ENCODE measurements around the gene IFT25.
"Not testable (repeated sequence)": the region's sequence is repeated elsewhere in the genome, so short reads cannot be mapped to it uniquely, and the experiment has no call there.

Gene IFT25

DNA sequence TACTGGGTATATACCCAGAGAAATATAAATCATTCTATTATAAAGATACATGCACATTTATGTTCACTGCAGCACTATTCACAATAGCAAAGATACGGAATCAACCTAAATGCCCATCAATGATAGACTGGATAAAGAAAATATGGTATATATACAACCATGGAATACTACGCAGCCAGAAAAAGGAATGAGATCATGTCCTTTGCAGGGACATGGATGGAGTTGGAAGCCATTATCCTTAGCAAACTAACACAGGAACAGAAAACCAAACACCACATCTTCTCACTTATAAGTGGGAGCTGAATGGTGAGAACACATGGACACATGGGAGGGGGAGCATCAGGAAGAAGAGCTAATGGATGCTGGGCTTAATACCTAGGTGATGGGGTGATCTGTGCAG is 63.6 kb downstream of the IFT25 start:
- not testable (repeated sequence) for DNase-seq

DNA sequence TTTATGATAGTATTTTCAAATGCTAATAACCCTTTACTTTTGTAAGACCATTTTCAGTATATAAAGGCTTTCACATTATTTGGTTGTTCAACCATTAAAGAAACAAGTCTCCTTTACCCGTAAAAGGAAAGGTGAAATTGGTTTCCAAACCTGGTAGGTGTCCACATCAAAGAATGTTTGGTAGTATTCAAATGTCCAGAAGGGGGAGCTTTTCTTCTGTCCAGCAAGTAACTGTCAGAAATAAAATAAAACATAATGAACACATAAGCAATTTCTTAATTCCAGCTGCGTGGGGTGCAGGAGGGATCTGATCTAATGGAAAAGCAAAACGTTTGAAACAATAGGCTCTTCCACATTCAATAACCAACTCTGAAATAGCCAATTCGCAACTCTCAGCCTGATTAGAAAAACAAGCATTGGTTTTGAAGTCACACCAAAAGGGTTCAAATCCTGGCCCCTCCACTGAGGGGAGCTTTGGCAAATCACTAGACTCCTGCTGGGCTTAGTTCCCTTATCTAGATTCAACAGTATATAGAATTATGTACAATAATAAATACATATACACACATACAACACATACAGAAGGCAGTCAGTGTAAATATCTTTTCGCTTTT is 66.9 kb downstream of the IFT25 start:
- peak; percentile 50 for DNase-seq

DNA sequence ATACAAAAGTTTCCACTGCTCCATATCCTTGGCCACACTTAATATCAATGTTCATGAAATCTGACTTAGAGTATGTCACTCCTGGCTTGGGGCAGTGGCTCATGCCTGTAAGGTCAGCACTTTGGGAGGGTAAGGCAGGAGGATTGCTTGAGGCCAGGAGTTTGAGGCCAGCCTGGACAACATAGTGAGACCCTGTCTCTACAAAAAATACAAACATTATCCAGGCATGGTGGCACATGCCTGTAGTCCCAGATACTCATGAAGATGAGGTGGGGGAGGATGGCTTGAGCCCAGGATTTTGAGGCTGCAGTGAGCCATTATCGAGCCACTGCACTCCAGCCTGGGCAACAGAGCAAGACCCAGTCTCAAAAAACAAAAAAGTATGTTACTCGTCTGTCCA is 70.3 kb downstream of the IFT25 start:
- not testable (repeated sequence) for DNase-seq

DNA sequence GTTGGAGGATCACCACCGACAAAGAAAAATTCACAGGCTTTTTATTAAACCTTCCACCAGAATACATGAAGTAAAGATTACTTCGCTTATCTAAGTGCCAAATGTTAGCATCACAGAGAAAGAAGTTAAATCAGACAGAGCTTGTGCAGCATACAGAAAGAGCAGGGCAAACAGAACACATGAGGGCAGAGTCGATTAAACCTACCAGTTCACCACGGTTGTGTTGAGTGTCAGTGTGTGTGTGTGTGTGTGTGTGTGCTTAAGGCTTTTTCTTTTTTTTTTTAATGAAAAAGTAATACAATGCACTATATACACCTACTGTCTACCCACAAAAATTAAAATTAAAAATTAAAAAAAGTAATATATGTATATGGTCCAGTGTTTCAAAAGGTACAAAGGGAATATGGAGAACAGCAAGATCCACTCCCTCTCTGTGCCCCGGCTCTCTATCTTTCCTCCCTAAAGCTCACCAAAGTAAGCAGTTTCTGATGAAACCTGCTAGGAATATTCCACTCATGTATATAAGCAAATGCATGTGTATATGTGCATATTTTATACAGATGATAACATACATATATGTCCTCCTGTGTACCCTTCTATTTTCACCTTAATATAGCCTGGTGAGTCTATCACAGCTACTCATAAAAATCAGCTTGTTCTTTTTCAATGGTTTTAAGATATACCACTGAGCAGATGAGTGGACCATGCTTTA is 73.6 kb downstream of the IFT25 start:
- no peak for DNase-seq

Data from fibroblast of skin of right biceps (primary cell).